ENCODE results near the gene MTERF2. TPM values are rescaled to one million over a fixed set of nuclear protein-coding genes. Genes with fewer than 3 reads are reported as not detected.

Gene MTERF2
- total RNA-seq, 2 experiments from 2014 or later: 6.1 to 7.6 TPM

DNA sequence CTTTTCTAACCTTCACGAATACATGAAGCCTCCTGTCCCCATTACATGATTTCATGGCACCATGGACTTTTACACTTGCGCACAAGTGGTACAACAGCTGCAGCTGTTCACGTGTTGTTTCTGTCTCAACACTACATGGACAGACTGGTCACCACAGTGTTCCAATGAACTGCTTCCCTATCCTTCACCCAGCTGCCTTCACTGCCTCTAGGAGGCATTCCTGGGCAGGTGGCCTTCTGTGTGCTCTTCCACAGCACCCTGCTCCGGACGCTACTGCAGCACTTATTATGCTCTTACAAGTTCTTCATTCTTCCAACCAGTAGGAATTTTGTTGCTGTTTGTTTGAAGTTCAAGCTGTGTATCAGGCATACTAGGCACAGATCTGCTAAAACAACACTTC, 1.5 kb downstream of the MTERF2 start:
- no peaks in the 10 kb centered on the region for H3K27me3 Mint-ChIP-seq
- no peaks in the 10 kb centered on the region for H3K9me3 ChIP-seq (ENCODE audit: control insufficient read depth in 1 of 2, insufficient read depth in 1 of 2, low read length in 2 of 2)
- H3K4me1 ChIP-seq (ENCODE audit: insufficient read depth, low read length): peaks cover 27% of the 10 kb centered on the region
- peaks cover 13% of the 10 kb centered on the region for H3K36me3 Mint-ChIP-seq (ENCODE audit: low read depth)
- H3K4me1 Mint-ChIP-seq (ENCODE audit: low read depth): peaks cover 51% of the 10 kb centered on the region
- peak overlapping the region; percentile 97 for H3K4me3 Mint-ChIP-seq
- CTCF ChIA-PET: interaction anchor here (2.0 kb wide), 1 partner anchor 29 kb away, joined by 5 read pairs; the partner anchor contains the start of gene TMEM263
- no peak overlapping the region for H3K27ac ChIP-seq (ENCODE audit: low read depth in 1 of 2, low read length in 2 of 2)
- POLR2A ChIA-PET: interaction anchor here (2.8 kb wide), 1 partner anchor 30 kb away, joined by 26 read pairs; the partner anchor contains the start of gene TMEM263
- no peaks in the 10 kb centered on the region for H3K36me3 ChIP-seq (ENCODE audit: insufficient read depth, low read length)
- DNase-seq (no peak), ATAC-seq (ENCODE audit: poor library complexity) (no peak)
- intact Hi-C loops (cut with DNase I, micrococcal nuclease): loop anchor here in 1 of 2 experiments (2.0 to 10.0 kb wide), 2 partner anchors 29 to 769 kb away; no protein-coding TSS in a partner anchor
- no peaks in the 10 kb centered on the region for H3K9me3 Mint-ChIP-seq
- H3K27me3 ChIP-seq (ENCODE audit: control insufficient read depth in 1 of 2, insufficient read depth in 2 of 2, low read length in 2 of 2): no peaks in the 10 kb centered on the region
- TF ChIP-seq, protein P1, sequence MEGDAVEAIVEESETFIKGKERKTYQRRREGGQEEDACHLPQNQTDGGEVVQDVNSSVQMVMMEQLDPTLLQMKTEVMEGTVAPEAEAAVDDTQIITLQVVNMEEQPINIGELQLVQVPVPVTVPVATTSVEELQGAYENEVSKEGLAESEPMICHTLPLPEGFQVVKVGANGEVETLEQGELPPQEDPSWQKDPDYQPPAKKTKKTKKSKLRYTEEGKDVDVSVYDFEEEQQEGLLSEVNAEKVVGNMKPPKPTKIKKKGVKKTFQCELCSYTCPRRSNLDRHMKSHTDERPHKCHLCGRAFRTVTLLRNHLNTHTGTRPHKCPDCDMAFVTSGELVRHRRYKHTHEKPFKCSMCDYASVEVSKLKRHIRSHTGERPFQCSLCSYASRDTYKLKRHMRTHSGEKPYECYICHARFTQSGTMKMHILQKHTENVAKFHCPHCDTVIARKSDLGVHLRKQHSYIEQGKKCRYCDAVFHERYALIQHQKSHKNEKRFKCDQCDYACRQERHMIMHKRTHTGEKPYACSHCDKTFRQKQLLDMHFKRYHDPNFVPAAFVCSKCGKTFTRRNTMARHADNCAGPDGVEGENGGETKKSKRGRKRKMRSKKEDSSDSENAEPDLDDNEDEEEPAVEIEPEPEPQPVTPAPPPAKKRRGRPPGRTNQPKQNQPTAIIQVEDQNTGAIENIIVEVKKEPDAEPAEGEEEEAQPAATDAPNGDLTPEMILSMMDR (IDR thresholded peaks at IDR 0.05): no peak
- H3K4me3 ChIP-seq (ENCODE audit: low read length): no peak overlapping the region
- no peak overlapping the region for H3K27ac Mint-ChIP-seq

- H3K4me1 ChIP-seq (ENCODE audit: insufficient read depth, low read length): peaks cover 27% of the 10 kb centered on the region
- ATAC-seq (ENCODE audit: poor library complexity) (no peak), DNase-seq (peak in 2 of 14 experiments; percentile 19 to 37)
- H3K27ac ChIP-seq (ENCODE audit: low read depth in 1 of 2, low read length in 2 of 2): no peak overlapping the region
- intact Hi-C loops (cut with DNase I, micrococcal nuclease): loop anchor here in 1 of 2 experiments (2.0 to 10.0 kb wide), 2 partner anchors 28 to 770 kb away; no protein-coding TSS in a partner anchor
- Mint-ChIP-seq H3K27ac (peak overlapping the region; percentile 21), H3K4me3 (peak overlapping the region; percentile 97), H3K36me3 (ENCODE audit: low read depth) (peaks cover 13% of the 10 kb centered on the region), H3K27me3 (no peaks in the 10 kb centered on the region), H3K4me1 (ENCODE audit: low read depth) (peaks cover 51% of the 10 kb centered on the region), H3K9me3 (no peaks in the 10 kb centered on the region)
- no peaks in the 10 kb centered on the region for H3K36me3 ChIP-seq (ENCODE audit: insufficient read depth, low read length)
- CTCF ChIA-PET: no interaction called here
- no peak overlapping the region for H3K4me3 ChIP-seq (ENCODE audit: low read length)
- H3K27me3 ChIP-seq (ENCODE audit: control insufficient read depth in 1 of 2, insufficient read depth in 2 of 2, low read length in 2 of 2): no peaks in the 10 kb centered on the region
- POLR2A ChIA-PET: interaction anchor here (0.6 to 2.8 kb wide), 3 partner anchors 29 to 31 kb away, joined by 5 to 26 read pairs (median 7); partner anchors contain the start of gene TMEM263
- TF ChIP-seq, protein P1 (IDR thresholded peaks at IDR 0.05): no peak
- no peaks in the 10 kb centered on the region for H3K9me3 ChIP-seq (ENCODE audit: control insufficient read depth in 1 of 2, insufficient read depth in 1 of 2, low read length in 2 of 2)
These were observed 2.3 kb downstream of the MTERF2 start for GRCh38 chr12:106984588-106985137.

- Histone ChIP-seq H3K27me3 (ENCODE audit: control insufficient read depth in 1 of 2, insufficient read depth in 2 of 2, low read length in 2 of 2) (no peaks in the 10 kb centered on the region), H3K4me3 (ENCODE audit: low read length) (no peak overlapping the region), H3K4me1 (ENCODE audit: insufficient read depth, low read length) (peaks cover 24% of the 10 kb centered on the region), H3K27ac (ENCODE audit: low read depth in 1 of 2, low read length in 2 of 2) (no peak overlapping the region), H3K9me3 (ENCODE audit: control insufficient read depth in 1 of 2, insufficient read depth in 1 of 2, low read length in 2 of 2) (no peaks in the 10 kb centered on the region), H3K36me3 (ENCODE audit: insufficient read depth, low read length) (no peaks in the 10 kb centered on the region)
- Mint-ChIP-seq H3K4me3 (no peak overlapping the region), H3K36me3 (ENCODE audit: low read depth) (peaks cover 14% of the 10 kb centered on the region), H3K9me3 (no peaks in the 10 kb centered on the region), H3K4me1 (ENCODE audit: low read depth) (peaks cover 40% of the 10 kb centered on the region), H3K27ac (no peak overlapping the region), H3K27me3 (no peaks in the 10 kb centered on the region)
- TF ChIP-seq, protein P1 (IDR thresholded peaks at IDR 0.05): no peak
- intact Hi-C loops (cut with DNase I, micrococcal nuclease): loop anchor here in 1 of 2 experiments (2.0 to 10.0 kb wide), 2 partner anchors 17 to 773 kb away; no protein-coding TSS in a partner anchor
- DNase-seq (no peak), ATAC-seq (ENCODE audit: poor library complexity) (no peak)
- CTCF ChIA-PET: no interaction called here
- POLR2A ChIA-PET: no interaction called here
These were observed 4.7 kb downstream of the MTERF2 start for GRCh38 chr12:106982229-106982628.

Data from CD4-positive, alpha-beta T cell (primary cell).